SKM-1 treated with dmso at 0.1 percent for 144 hours (cell line): Measurements from ENCODE around the gene RAB36.
A peak's percentile ranks its signal among the peaks of the same experiment; 100 is the strongest.

ENCODE experiments used
- DNase-seq: peaks from one replicate; lab custom pipeline; 2025; ENCODE audit not compliant: unreplicated experiment; lab: John Stamatoyannopoulos, UW

The RAB36 gene

DNA sequence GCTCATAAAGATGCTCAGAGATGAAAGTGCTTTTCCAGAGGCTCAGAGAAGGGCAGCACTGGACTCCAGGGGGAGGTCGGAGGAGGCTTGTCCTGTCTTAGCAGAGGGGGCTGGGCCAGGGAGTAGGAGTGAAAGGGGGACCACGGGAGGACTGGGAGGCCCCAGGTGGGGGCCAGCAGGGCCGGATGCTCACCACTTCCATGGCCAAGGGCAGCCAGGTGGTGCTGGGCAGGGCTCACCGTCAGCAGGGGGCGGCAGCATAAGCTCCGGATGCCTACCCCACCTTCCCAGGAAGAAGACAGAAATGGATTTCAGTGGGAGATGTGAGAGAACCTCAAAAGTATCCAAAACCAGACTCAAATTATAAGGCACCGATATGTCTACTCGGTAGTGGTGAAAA, 11.0 kb downstream of the RAB36 start:
- no peak for DNase-seq

DNA sequence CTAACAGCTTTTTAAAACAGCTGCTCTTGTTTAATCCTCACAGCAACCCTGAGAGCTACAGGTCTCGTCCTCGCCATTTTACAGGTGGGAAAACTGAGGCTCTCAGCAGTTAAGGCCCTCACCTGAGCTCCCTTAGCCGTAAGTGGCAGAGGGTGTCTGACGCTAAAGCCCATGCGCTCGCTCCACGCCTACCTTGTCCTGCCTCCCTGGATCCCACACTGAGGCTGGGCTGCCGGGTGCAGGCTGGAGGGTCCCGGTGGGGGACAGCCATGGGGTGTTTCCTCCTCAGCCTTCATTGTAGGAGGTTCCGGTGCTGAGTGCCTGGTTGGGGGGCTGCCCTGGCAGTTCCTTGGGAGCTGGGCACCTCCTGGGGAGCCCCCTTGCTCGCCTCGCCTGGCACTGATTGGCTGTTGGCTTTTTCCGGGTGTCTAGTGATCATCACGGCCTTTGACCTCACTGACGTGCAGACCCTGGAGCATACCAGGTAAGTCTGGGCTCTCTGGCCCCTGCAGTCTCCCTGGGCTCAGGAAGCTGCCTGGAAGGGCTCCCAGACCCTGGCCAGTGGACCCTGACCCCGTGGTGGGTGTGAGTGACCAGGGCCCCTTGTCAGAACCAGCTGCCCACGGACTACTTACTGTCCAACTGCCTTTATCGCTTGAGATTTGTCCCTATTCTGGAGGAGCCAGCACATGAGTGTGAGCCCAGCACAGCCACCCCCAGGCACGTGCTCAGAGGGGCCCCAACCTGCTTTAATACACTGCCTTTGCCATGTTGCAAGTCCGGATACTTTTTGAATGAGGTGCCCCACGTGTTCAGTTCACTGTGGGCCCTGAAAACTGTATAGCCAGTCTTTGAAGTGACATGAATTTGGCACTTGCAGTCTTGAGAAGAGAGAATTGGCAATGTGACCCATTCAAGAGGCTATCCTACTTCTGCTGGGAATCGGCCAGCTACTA, 12.6 kb downstream of the RAB36 start:
- no peak for DNase-seq

DNA sequence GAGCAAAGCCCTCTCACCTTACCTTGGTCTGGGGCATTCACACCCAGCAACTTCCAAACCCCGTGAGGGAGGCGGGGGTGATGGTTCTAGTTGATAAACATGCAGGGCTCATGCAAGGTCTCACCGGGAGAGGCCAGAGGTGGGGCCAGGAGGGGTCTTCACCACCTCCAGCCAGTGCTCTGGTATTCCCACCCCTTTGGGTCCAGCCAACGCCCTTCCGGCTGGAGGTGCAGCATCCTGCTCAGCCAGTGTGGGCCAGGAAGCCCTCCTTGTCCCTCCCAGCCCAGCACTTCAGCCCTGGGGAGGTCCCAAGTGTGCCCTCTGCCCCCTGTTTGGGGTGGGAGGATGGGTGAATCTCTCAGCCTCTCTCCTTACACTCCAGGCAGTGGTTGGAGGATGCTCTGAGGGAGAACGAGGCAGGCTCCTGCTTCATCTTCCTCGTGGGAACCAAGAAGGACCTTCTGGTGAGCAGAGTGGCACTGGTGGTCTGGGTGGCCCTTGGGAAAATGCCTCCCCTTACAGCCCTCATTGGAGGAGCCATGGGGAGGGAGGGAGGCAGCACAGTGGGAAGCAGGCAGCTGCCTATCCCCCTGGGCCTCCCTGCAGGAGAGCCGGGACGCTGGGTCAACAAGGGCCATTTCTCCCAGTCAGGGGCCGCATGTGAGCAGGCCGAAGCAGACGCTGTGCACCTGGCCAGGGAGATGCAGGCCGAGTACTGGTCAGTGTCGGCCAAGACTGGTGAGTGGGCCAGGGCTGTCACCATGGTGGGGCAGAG, 13.4 kb downstream of the RAB36 start:
- no peak for DNase-seq

DNA sequence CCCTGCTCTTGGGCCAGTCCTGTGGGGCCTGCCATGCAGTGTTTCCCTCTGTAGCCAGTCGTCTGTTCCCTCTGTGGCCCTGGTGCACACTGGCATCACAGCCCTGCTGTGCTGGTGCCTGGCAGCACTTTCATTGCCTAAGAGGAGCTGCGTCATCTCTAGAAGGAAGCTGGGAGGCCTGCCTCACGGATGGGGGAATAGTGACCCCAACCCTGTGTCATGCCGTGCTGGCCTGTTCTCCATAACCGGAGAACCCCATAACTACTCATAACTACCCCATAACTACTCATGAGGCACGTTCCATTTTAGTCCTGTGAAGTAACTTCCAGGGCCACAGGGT, 14.0 kb downstream of the RAB36 start:
- no peak for DNase-seq

DNA sequence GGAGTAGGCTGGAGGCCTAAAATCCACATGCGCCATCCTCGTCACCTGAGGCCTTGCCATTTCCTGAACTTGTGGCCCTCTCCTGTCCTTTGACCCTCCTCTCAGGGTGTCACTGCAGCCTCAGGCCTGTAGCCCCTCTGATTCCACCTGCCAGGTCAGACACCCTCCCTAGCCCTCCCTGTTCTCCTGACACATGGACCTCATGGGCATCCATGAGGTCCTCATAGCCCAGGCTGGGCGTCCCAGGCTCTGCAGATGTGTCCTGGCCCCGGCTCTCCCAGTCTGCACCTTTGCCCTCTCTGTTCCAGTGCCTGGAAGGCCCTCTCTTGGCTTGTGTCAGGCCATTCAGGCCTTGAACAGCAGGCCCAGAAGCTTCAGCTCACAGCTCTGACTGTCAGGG, 15.8 kb downstream of the RAB36 start:
- DNase-seq = no peak

DNA sequence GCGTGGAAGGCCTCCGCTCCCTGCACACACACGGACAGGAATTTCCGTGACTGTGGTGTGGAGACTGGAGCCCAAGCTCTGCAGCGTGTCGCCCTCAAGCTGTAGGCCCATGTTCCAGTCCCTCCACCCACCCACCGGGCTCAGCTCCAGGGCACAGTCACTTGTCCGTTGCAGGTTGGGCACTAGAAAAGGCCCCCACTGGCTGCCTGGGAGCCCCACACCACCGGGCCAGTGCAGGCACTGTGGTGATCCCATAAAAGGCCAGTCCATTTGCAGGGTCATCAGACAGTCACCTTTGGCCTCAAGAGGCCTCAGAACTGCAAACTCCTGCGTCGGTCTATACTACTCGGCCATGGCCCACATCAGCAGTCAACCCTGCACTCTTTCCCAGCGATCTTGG, 16.3 kb downstream of the RAB36 start:
- DNase-seq = no peak

DNA sequence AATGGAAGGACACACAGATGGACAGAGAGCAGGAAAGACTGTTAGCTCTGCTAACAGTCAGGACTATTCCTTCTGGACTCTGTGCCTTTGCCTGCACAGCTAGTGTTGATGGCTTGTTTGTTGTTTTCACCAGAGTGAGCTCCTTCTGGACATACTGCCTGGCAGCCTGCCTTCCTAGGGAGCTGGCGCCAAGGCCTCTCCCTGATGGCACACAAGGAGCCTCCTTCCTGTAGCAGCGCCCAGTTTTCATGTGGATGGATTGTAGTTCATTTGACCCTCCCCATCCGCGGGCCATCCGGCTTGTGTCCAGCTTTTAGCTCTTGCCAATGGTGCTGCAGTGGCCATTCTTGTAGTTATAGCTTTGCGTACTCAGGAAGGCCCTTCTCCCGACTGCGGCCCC, 18.4 kb downstream of the RAB36 start:
- no peak for DNase-seq

DNA sequence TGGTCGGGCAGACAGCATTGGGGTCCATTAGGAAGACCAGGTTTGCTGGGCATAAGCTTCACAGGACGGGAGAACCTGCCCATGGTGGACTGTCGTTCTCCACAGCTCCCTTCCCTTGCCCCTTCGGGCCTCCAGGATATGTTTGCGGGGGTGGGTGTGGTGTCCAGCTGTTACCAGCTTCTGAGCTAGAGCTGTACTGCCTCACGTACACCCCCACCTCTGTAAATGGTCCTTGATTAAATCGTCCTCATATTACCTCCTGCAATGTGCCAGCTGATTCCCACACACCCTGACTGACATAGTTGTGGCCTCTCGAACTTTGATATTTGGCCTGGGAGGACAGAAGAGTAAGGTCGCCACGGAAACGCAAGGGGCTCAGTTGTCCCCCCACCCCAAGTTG, 18.8 kb downstream of the RAB36 start:
- DNase-seq = no peak

DNA sequence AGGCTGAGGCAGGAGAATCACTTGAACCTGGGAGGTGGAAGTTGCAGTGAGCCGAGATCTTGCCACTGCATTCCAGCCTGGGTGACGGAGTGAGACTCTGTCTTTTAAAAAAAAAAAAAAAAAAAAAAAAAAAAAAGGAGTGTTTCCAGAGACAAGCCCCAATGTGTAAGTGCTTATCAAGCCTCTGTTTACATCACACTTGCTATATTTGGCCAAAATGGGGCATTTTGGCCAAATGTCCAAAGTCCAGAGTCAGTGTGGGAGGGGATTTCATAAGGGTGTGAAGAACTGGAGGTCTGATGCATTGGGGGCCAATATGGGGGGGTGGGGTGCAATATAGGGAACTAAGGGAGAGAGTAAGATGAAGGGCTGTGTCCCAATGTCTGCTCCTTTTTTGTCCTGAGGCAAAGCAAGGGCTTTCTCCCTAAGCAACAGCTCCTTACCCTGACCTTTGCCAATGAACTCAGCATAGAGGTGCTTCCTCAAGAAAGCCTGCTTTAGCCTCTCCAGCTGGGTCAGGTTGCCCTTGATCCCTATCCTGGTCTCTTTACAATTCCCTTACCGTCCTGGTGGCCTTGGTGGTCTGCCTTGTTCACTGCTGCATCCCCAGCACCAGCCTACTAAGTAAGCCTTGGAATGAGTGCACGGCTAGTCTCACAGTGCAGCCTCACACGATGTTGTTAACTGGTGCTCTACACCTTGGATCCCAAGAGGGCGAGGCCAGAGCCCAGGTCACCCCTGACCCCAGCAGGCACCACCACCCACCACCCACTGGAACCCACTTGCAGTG, 21.0 kb downstream of the RAB36 start:
- DNase-seq = no peak

DNA sequence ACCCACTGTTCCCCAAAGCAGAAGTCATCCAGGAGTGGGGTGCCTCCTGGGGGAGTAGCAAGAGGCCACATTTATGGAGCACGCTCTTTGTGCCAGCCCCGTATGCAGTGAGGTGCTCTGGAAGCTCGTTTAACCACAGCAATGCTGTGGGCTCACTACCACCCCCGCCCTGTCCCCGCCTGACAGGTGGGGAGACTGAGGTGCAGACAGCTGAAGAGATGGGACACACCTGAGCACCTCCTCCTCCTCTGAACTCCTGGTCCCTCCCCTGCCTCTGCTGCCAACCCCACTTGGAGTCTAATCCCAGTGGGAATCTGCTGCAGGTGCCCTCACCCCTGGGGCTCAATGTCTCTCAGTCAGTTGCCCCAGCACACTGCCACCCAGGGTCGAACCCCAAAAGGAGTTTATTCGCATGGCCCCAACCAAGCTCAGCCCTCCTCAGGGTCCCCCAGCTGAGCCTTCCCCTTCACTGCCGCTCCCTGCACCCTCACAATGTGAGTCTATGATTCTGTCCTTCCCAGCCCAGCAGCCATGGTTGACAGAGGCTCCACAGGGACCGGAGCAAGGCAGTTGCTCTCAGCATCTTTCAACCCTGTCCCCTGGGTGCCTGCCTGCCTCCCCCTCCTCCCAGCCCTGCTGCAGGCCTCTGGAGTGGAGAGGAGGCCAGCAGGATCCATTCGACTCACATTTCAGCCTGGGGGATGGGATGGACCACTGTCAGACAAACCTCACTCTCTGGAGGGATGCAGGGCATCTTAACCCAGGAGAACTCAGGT, 21.8 kb downstream of the RAB36 start:
- DNase-seq = no peak

DNA sequence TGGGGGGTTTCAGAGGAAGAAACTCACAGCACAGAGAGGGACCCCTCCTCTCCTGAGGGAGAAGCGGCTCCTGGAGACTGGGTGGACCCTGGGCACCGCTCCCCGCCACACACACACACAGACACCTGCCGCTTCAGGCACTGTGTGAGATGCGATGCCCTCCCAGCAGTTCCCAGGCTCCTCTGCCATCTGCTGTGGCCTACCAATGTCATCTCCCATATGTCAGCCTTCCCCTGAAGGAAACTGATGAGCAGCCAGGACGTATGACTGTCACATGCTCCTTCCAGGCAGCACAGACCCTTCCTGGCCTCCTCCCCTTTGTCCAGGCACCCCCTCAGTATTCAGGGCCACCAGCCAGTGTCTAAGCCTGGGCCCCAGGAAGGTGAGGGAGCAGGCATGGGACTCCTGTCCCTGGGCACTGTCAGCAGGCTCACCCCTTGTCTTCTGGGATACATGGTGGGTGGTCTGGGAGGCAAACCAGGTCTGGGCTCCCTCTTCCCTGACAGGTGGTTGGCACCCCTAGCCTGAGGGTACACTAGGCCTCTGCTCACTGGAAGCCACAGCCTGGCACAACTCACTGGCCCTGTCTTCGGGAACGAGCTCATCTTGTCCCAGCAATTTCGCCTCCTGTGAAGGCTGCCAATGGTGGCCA, 23.2 kb downstream of the RAB36 start:
- no peak for DNase-seq

DNA sequence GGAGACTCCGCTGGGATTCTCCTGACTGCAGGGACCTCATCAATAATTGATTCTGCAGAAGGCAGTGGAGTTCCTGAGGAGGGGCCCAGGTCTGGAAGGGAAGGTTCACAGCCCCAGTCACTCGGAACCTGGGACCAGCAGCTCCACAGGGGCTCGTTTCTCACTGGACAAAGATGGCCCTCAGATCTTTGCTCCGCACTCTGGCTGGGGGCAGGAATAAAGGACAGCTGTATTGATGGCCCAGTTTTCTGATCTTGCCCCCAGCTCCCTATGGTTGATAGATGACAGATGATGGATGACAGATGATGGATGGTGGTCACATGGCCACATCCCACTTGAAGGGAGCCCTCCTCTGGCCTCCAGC, 23.7 kb downstream of the RAB36 start:
- DNase-seq = no peak

DNA sequence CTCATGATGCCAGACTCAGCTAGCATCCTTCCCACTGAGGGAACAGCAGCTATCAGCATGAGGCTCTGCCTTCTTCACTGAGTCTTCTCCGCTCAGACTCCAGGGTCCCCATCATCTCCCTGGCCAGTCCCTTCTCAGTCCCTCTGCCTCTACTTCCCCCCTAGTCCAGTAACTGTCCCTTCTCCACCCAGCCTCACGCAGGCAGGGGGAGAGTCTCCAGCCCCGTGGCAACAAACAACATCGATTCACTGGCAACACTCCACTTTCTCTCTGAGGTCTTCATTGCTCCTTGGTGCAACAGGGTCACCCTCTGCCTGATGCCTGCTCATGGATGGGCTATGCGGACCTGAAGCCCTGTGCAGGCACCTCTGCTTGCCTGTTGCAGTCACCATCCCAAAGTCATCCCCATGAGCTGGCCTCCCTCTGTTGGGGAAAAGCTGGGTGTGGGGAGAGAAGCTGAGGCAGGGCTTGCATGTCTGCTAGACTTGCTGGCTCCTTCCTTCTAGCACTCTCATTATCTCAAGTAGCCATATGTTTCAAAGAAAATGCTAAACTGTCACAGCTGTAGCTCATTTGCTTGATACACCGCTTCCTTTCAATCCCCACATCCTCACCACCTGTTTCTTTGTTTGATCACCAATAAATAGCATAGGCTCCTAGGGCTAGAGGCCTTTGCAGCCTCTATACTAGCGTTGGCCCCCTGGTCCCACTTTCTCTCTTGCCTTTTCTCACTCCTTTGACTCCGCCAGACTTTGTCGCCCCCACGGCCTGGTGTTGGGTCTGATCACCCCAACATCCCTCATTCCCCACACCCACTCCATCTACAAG, 30.8 kb downstream of the RAB36 start:
- no peak for DNase-seq

DNA sequence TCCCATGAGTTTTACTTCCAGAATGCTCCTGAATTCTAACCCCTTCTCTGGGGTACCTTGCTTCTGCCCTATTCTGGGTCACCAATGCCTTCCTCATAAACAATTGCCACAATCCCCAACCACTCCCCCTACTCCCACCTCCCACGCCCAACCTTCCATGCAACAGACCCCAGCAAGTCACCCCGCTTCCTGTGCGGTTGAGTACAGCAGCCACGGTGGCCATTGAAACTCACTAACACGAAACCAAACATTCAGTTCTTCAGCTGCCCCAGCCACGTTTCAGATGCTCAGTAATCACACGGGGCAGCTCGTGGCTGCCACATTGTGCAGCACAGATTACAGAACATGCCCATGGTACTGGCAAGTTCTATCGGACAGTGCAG, 31.4 kb downstream of the RAB36 start:
- DNase-seq = no peak

DNA sequence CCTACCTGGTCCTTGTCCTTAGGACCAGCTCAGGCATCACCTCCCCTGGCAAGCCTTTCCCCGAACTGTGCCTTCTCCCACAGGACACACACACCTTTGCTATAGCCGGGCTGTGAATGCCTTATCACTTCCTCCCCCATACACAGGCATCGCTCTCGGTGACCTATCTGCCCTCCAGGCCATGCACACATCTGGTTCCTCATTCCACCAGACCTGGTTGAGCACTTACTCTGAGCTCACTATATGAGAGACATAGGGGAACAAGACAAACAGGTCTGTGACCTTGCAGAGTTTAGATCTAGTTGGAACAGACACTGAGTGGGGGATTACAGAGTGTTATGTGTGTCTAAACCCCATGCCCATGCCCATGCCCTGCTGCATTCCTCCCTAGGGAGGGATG, 31.9 kb downstream of the RAB36 start:
- DNase-seq = peak; percentile 64

DNA sequence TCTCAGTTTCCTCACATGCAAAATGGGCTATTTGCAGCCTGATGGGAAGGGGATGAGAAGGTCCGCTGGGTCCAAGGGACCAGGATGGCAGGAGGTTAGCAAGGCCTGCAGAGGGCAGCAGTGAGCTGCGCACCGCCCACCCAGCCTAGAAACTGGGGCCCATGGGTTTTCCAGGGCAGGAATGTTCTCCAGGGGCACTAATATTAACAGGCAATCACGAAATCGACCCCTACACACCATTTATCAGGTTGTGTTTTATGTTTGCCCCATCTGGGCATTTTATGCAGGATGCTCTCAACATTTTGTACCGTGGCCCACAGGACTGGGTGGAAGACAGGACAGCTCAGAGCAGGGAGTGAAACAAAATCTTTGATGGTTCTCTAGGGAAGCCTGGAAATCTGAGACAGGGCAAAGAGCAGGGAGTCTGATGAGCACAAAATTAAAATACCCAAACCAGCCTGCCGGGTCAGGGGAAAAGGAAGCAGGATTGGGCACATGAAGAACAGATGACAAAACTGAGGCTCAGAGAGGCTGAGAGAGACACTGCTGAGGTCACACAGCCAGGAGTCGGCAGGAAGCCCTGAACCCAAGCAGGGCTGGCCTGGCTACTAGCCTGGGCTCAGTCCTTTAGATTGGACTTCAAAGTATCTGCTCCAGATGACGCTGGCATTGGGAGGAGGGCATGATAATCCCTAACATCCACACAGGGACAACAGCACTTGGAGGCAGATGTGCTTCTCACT, 33.4 kb downstream of the RAB36 start:
- peak; percentile 48 for DNase-seq

DNA sequence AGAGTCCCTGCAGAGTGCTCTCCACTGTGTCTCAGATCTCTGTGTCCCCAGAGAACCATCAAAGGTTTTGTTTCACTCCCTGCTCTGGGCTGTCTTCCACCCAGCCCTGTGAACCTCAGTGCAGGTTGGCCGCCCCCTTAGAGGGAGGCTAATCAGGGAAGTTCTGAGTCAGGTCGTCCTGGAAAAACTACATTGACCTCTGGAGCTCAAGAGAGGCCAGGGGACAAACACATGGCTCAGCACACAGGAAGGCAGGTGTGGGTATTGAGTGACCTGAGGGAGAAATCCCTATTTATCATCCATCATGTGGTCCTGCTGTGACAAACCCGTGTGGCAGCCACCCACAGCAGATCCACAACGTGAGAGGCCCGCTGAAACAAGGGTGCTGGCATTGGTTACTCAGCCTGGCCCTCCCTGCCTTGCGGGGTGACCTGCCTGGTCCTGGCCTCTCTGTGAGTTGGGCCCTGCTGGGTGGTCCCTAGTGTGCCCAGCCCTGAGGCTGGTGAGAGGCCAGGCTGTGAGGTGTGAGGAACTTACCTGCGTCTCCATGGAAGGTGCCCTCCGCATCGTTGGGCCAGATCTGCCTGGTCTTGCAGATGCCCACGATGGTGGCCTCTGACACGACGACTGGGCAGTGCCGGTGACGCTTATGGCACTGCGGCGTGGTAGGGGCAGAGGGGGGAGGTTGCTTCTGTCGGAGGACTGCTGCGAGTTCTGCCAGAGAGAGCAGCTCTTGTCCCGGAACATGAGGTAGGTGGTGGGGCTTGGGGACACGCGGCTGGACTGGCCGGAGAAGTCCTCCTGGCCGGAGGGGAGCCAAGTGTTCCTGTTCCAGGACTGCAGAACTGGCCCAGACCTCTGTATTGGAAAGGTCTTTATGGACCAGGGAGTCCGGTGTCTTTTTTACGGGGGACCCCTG, 34.4 kb downstream of the RAB36 start:
- DNase-seq = no peak
